GM18868 (cell line): Measurements from ENCODE around the gene ADAMTS13.
"Not testable (repeated sequence)": the region's sequence is repeated elsewhere in the genome, so short reads cannot be mapped to it uniquely, and the experiment has no call there.

Experiments
- ATAC-seq: cut with Tn5 transposase; IDR thresholded peaks from one replicate; pipeline ENCODE4 v1.9.1; 2021; ENCODE audit warnings: mild to moderate bottlenecking, moderate library complexity; ENCODE audit not compliant: unreplicated experiment

ADAMTS13 gene

DNA sequence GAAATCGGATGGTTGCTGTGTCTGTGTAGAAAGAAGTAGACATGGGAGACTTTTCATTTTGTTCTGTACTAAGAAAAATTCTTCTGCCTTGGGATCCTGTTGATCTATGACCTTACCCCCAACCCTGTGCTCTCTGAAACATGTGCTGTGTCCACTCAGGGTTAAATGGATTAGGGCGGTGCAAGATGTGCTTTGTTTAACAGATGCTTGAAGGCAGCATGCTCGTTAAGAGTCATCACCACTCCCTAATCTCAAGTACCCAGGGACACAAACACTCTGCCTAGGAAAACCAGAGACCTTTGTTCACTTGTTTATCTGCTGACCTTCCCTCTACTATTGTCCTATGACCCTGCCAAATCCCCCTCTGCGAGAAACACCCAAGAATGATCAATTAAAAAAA, 30.7 kb upstream of the ADAMTS13 start:
- ATAC-seq = not testable (repeated sequence)

GRCh38 chr9:133392308-133392707, 29.9 kb upstream of the ADAMTS13 start:
- ATAC-seq = not testable (repeated sequence)

- no peak for ATAC-seq
Observed at GRCh38 chr9:133393399-133393798, 28.8 kb upstream of the ADAMTS13 start.

GRCh38 chr9:133394687-133395271, 27.4 kb upstream of the ADAMTS13 start:
- ATAC-seq = no peak

DNA sequence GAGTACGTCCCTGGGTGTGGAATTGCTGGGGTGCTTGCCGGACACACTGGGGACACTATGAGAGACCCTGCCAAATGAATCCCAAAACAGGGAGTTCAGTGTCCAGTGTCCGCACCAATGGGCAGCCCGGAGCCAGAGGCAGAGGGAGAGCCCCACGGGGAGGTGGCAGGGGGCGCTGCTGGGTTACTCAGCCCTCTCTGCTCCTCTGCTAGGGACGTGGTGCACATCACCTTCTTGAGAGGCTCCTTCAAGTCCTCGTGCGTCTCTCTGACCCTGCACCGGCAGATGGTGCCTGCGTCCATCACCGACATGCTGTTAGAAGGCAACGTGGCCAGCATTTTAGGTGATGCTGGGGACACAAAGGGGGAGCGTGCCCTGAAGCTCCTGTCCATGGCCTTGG, 25.2 kb upstream of the ADAMTS13 start:
- ATAC-seq = no peak

DNA sequence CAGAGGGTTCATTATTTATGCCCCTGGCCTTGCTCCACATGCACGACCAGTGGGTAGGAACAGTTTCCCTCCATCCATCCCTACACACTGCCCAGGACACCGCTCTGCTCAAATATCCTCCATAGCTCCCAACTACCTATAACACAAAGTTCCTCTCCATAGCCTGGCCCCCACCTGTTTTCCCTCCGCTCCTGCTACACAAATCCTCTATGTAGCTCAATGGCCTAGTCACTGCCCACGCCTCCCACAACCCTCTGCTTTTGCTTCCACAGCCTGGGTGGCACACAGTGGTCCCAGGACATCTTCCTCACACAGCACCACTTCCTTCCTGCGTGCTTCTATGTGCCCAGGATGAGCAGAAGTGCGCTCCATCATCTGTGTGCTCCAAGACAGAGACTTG, 24.8 kb upstream of the ADAMTS13 start:
- no peak for ATAC-seq

DNA sequence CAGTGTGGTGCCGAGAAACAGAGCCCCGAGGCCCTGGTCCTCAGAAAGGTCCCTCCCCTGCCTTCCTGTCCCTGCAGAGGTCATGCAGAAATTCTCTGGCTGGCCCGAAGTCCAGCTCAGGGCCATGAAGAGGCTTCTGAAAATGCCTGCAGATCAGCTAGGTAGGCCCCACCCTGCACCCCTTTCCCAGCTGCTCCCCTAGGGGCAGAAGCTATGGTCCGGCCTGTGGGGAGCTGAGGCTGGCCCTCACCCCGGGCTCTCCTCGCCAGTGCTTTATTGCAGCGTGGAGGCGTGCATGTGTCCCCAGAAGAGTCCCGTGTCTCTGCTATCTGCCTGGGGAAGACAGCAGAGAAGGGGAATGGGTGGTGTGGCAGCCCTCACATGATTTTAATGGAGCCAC, 24.3 kb upstream of the ADAMTS13 start:
- ATAC-seq = no peak

DNA sequence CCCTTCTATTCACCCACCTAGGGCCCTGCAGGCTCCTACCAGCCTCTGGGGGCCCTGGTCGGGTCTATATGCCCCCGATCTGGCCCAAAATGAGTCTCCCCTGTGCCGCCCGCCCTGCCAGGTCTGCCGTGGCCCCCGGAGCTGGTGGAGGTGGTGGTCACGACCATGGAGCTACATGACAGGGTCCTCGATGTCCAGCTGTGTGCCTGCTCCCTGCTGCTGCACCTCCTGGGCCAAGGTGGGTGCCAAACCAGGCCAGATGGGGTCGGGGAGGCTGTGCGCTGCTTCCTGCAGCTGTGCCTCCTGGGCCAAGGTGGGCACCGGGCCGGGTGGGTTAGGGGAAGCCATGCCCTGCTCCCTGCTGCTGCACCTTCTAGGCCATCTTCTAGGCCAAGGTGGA, 21.9 kb upstream of the ADAMTS13 start:
- no peak for ATAC-seq

GRCh38 chr9:133401588-133401987, 20.6 kb upstream of the ADAMTS13 start:
- ATAC-seq = no peak

DNA sequence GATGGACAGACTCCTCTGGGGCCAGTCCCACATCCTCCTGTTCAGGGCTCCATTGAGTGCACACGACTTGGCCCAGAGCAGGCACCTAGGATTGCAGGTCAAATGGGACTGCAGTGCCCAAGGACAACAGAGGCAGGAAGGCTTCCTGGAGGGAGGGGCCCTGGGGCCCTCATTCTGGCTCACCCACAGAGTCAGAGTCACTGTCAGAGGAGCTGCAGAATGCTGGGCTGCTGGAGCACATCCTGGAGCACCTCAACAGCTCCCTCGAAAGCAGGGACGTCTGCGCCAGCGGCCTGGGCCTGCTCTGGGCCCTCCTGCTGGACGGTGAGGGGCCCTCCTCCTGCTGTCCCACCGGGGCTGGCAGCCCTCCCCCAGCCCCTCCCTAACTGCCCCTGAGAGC, 19.5 kb upstream of the ADAMTS13 start:
- no peak for ATAC-seq

- no peak for ATAC-seq
Observed at GRCh38 chr9:133403766-133404453, 18.3 kb upstream of the ADAMTS13 start.

DNA sequence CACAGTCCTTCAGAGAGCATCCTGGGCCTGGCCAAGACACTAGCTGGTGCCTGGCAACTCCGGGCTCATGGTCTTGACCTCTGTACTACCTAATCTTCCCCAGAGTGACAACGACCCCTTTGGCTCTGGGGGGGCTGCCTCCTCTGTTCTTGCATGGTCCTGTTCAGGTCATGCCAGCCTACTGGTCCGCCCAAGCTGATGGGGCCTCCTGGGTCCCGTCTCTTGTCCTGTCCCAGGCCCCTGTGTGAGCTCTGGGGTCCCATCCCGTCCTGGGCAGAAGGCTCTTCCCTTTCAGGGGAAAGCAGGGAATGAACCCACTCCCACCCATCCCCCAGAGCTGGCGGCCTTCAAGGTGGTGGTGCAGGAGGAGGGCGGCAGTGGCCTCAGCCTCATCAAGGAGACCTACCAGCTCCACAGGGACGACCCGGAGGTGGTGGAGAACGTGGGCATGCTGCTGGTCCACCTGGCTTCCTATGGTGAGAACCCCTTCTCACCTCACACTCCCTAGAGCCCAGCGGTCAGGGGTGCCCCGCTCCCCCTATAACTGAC, 17.6 kb upstream of the ADAMTS13 start:
- no peak for ATAC-seq

DNA sequence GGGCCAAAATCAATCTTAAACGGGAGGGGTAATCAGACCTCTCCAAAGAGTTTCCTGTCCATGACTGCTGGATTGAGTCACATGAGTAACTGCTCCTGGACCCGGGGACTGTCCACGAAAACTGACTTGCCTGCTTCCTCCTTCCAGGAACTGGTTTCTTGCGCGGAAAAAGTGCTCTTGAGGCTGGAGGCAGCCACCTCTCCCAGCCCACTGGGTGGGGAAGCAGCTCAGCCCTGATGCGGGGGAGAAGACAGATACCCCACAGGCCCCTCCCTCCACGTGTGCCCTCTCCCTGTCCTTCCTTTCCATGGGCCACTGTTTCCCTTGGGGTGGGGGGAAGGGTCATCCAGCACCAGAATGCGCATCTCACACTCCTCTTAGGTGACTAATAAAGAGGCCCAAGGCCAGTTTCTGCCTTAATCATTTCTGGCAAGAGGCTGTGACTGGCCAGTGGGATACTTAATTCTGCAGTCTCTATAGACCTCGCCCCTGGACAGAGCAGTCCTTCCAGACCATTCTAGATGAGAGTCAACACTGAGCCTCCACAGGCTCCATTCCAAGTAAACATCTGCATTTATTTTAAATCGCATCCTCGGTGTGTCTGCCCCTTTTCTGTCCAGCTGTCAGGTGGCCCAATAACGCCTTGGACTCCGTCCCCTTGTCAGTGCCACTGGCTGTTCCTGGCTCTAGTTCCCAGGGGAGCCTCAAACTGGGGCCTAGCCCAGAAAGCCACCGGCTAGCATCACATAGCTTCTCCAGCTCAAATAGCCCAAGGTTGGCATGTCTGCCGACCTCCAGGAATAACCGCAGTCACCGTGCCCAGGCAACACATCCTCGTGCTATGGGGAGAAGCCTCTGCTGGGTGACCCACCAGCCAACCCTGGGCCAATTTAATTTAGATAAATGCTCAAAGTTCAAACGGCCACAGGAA, 16.4 kb upstream of the ADAMTS13 start:
- no peak for ATAC-seq

GRCh38 chr9:133406480-133407307, 15.5 kb upstream of the ADAMTS13 start:
- peak; percentile 84 for ATAC-seq

GRCh38 chr9:133408042-133408441, 14.1 kb upstream of the ADAMTS13 start:
- ATAC-seq = no peak

DNA sequence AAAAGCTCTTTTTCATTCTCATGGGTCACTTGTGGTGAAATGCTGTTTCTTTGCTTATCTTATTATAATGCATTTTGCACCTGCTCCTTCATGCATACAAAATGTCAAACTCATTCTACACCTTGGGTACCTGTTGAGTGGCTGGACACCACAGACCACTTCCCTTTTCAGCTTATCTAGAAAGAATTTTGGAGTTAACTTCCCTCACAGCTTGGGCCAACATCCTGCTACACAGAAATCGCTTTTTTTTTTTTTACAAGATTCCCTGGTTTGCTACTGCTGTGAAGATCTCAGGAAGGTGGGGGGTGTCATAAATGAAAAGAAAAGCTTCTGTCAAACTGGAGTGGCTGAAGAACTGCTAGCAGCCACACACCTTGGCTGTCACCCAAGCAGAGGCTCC, 7.0 kb upstream of the ADAMTS13 start:
- no peak for ATAC-seq

GRCh38 chr9:133417541-133418461, 4.4 kb upstream of the ADAMTS13 start, which contains the start of gene REXO4:
Gene REXO4, minus strand, starts transcription at chr9:133418010. Its CDS starts 166 bp downstream, at chr9:133417844.
- ATAC-seq = peak; percentile 56

- no peak for ATAC-seq
Observed at GRCh38 chr9:133419005-133419404, 3.2 kb upstream of the ADAMTS13 start.

DNA sequence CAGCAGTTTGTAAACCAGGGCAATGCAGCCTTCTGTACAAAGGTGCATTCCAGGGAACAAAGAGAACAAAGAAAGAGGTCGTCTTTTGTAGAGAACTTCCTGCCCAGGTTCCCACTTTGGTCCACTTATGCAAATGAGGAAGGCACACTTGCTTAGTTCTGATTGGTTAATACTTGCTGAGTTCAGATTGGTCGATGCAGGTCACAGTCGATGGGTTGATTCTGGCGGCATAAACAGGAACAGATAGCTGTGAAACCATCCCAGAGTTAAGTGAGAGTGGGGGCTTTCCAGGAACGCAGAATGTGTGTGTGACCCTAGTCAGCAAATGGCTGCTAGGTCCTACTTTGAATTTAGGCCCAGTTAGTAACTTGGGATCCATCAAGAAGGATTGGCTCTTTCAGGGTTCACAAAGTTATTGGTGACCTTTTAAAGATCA, 1.8 kb upstream of the ADAMTS13 start:
- ATAC-seq = peak; percentile 35
